Fibroblast of lung (primary cell): ENCODE data around the gene SLC13A5. TPM values are rescaled to one million over a fixed set of nuclear protein-coding genes. Genes with fewer than 3 reads are reported as not detected.
"Not testable (repeated sequence)": the region's sequence is repeated elsewhere in the genome, so short reads cannot be mapped to it uniquely, and the experiment has no call there.

Experiments used
- DNase-seq, 2 donors: peaks; one replicate each; pipeline versions ENCODE4 v3.0.0 to v3.0.0-alpha.2; 2010; ENCODE audit warnings: low read depth in 2 of 2
- H2AFZ ChIP-seq: 2 replicates; pipeline ENCODE4 v1.5.1; 2012; ENCODE audit warnings: low read length, control low read depth, inconsistent platforms
- H3K27ac ChIP-seq: 2 replicates; pipeline ENCODE4 v1.5.1; 2011; ENCODE audit warnings: low read length, control low read depth; ENCODE audit not compliant: insufficient read depth
- H3K27me3 ChIP-seq: 2 replicates; pipeline ENCODE4 v1.5.1; 2011; ENCODE audit warnings: mild to moderate bottlenecking, low read length; ENCODE audit not compliant: control insufficient read depth, insufficient read depth
- H3K36me3 ChIP-seq: 2 replicates; pipeline ENCODE4 v1.5.1; 2011; ENCODE audit warnings: low read length; ENCODE audit not compliant: control insufficient read depth, insufficient read depth
- H3K4me1 ChIP-seq: 2 replicates; pipeline ENCODE4 v1.5.1; 2011; ENCODE audit warnings: low read length; ENCODE audit not compliant: control insufficient read depth, insufficient read depth; ENCODE audit errors: extremely low read depth
- H3K4me2 ChIP-seq: 2 replicates; pipeline ENCODE4 v1.5.1; 2011; ENCODE audit warnings: low read length, control low read depth; ENCODE audit not compliant: insufficient read depth; ENCODE audit errors: extremely low read depth
- H3K4me3 ChIP-seq, 4 experiments: fragments of 200-600 bp in 1 of 4; sonication (generic) in 1 of 4; replicated peaks in 1 of 4; 2 replicates each; pipeline ENCODE4 v1.5.1; 2011 to 2016; ENCODE audit warnings: low read length in 4 of 4, low read depth in 3 of 4, mild to moderate bottlenecking in 3 of 4, control low read depth in 2 of 4, inconsistent platforms in 1 of 4, mixed read lengths in 1 of 4; ENCODE audit not compliant: insufficient read depth in 1 of 4; ENCODE audit errors: control extremely low read depth in 1 of 4
- H3K79me2 ChIP-seq: 2 replicates; pipeline ENCODE4 v1.5.1; 2012; ENCODE audit warnings: mild to moderate bottlenecking, low read length, inconsistent platforms; ENCODE audit not compliant: control insufficient read depth, insufficient read depth
- H3K9ac ChIP-seq: 2 replicates; pipeline ENCODE4 v1.5.1; 2011; ENCODE audit warnings: mild to moderate bottlenecking, low read length, control low read depth; ENCODE audit not compliant: insufficient read depth
- H3K9me3 ChIP-seq: 2 replicates; pipeline ENCODE4 v1.5.1; 2012; ENCODE audit warnings: low read depth, low read length; ENCODE audit not compliant: control insufficient read depth, insufficient read depth
- H4K20me1 ChIP-seq: 2 replicates; pipeline ENCODE4 v1.5.1; 2011; ENCODE audit warnings: low read length; ENCODE audit not compliant: control insufficient read depth, insufficient read depth; ENCODE audit errors: extremely low read depth
- EZH2 ChIP-seq: IDR thresholded peaks from 2 replicates; pipeline ENCODE4 v1.5.1; 2012; ENCODE audit warnings: low read length, control low read depth, mild to moderate bottlenecking; ENCODE audit errors: missing control alignments
- polyA plus RNA-seq, 2 donors: library from polyadenylated mRNA; depleted of rRNA in 1 of 2; stranded (reverse) in 1 of 2; unstranded in 1 of 2; fragments of >200 nt; gene quantifications; 2 replicates each; pipeline ENCODE4 v1.2.1, GENCODE V29; 2011 to 2012; ENCODE audit warnings: missing spikeins in 1 of 2
- total RNA-seq: library from RNA; depleted of rRNA; stranded (reverse); fragments of >200 nt; gene quantifications from 2 replicates; pipeline ENCODE4 v1.2.1, GENCODE V29; 2014
- TF ChIP-seq, protein P1 (sequence below), 2 donors: IDR thresholded peaks in 1 of 2; conservative IDR thresholded peaks in 1 of 2; 1 replicate in 1 of 2; 2 replicates in 1 of 2; pipeline ENCODE4 v1.5.1; 2011 to 2012; ENCODE audit warnings: low read length in 2 of 2, control low read depth in 1 of 2, inconsistent platforms in 1 of 2, low read depth in 1 of 2, mild to moderate bottlenecking in 1 of 2

SLC13A5 gene
- total and polyA plus RNA-seq, 2 donors (not counting 1 experiment from before 2014, with no cell fraction given) = not detected

DNA sequence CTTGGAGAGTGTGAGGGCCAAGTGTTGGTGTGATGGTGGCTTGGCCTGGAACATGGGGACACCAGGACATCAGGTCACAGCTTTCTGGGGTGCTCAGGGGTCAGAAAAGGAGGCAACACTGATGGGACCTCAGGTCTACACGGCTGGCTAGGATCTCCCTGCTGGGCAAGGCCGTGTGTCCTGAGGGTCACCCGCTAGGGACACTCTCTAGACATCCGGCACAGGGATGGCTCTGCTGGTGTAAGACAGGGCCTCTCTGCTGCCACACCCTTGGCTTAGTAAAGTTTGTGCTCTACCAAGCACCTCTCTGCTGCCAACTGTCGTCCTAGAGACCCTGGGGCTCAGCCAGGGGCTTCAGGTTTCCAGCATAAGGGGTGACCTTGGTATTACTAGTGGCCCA is 16.3 kb downstream of the SLC13A5 start:
- Histone ChIP-seq H2AFZ (no peak overlapping the region), H3K79me2 (no peaks in the 10 kb centered on the region), H3K9ac (no peak overlapping the region), H4K20me1 (no peaks in the 10 kb centered on the region), H3K27ac (no peak overlapping the region), H3K9me3 (no peaks in the 10 kb centered on the region), H3K27me3 (no peaks in the 10 kb centered on the region), H3K36me3 (no peaks in the 10 kb centered on the region), H3K4me2 (no peak overlapping the region), H3K4me1 (no peaks in the 10 kb centered on the region), H3K4me3 (no peak overlapping the region)
- no peak for DNase-seq
- TF ChIP-seq, protein P1, sequence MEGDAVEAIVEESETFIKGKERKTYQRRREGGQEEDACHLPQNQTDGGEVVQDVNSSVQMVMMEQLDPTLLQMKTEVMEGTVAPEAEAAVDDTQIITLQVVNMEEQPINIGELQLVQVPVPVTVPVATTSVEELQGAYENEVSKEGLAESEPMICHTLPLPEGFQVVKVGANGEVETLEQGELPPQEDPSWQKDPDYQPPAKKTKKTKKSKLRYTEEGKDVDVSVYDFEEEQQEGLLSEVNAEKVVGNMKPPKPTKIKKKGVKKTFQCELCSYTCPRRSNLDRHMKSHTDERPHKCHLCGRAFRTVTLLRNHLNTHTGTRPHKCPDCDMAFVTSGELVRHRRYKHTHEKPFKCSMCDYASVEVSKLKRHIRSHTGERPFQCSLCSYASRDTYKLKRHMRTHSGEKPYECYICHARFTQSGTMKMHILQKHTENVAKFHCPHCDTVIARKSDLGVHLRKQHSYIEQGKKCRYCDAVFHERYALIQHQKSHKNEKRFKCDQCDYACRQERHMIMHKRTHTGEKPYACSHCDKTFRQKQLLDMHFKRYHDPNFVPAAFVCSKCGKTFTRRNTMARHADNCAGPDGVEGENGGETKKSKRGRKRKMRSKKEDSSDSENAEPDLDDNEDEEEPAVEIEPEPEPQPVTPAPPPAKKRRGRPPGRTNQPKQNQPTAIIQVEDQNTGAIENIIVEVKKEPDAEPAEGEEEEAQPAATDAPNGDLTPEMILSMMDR (conservative IDR thresholded peaks at IDR 0.05 in 1 of 2, IDR thresholded peaks at IDR 0.05 in 1 of 2; ENCODE audit: low read depth in 1 of 2, low read length in 2 of 2) = no peak
- no peak for TF ChIP-seq EZH2

DNA sequence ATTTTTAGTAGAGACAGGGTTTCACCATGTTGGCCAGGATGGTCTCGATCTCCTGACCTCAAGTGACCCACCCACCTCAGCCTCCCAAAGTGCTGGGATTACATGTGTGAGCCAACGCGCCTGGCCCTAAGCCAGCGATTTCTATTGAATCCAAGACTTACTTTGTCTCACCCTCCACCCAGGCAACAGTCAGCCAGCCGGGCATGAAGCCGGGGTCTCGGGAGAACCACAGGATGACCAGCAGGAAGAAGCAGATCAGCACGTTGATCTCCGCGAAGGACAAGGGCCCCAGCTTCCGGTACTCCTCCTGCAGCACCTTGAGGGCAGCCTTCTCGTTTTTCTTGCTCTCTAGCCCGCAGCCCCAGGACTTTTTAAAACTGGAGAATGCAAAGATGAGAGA is 17.6 kb downstream of the SLC13A5 start:
- H4K20me1 ChIP-seq = no peaks in the 10 kb centered on the region
- H3K27me3 ChIP-seq = no peaks in the 10 kb centered on the region
- no peak overlapping the region for H3K4me2 ChIP-seq
- no peaks in the 10 kb centered on the region for H3K36me3 ChIP-seq
- H3K4me1 ChIP-seq = no peaks in the 10 kb centered on the region
- H3K9me3 ChIP-seq = no peaks in the 10 kb centered on the region
- H3K79me2 ChIP-seq = no peaks in the 10 kb centered on the region
- H3K4me3 ChIP-seq = no peak overlapping the region
- TF ChIP-seq EZH2 = no peak
- TF ChIP-seq, protein P1 (conservative IDR thresholded peaks at IDR 0.05 in 1 of 2, IDR thresholded peaks at IDR 0.05 in 1 of 2; ENCODE audit: low read depth in 1 of 2, low read length in 2 of 2) = no peak
- DNase-seq = peak in 1 of 2 donors; percentile 44
- no peak overlapping the region for H2AFZ ChIP-seq
- no peak overlapping the region for H3K9ac ChIP-seq
- H3K27ac ChIP-seq = no peak overlapping the region

DNA sequence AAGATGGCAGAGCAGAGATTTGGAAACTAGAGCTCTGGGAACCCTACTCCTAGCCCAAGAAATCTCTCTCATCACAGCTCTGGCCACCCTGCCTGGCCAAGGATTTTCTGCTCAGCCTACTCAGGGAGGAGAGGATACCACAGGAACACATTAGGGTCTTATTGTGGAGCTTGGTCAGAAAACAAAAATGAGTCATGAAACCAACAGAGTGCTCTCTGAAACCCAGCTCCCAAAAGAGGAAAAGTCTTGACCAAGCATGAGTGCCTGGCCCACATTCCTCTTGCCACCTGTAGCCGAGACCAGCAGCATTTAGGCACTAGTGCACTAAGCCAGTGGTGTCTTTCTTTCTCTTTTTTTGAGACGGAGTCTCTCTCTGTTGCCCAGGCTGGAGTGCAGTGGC is 18.1 kb downstream of the SLC13A5 start:
- Histone ChIP-seq H3K4me1 (no peaks in the 10 kb centered on the region), H3K27me3 (no peaks in the 10 kb centered on the region), H3K9me3 (no peaks in the 10 kb centered on the region), H4K20me1 (no peaks in the 10 kb centered on the region), H3K9ac (no peak overlapping the region), H3K27ac (no peak overlapping the region), H2AFZ (no peak overlapping the region), H3K4me3 (no peak overlapping the region), H3K4me2 (no peak overlapping the region), H3K36me3 (no peaks in the 10 kb centered on the region), H3K79me2 (no peaks in the 10 kb centered on the region)
- DNase-seq = no peak
- no peak for TF ChIP-seq EZH2

- H3K4me1 ChIP-seq, H3K27me3 ChIP-seq, DNase-seq, H2AFZ ChIP-seq, H3K36me3 ChIP-seq, H4K20me1 ChIP-seq, H3K9ac ChIP-seq, H3K9me3 ChIP-seq, H3K4me3 ChIP-seq, H3K4me2 ChIP-seq, H3K27ac ChIP-seq, H3K79me2 ChIP-seq: not testable (repeated sequence)
Observed at GRCh38 chr17:6691958-6692357, 21.2 kb downstream of the SLC13A5 start.
